ENCODE data around the gene KCP.
A peak's percentile ranks its signal among the peaks of the same experiment; 100 is the strongest.

Gene KCP

GRCh38 chr7:128920913-128921582 lies 10.5 kb upstream of the KCP start:
- Histone ChIP-seq H3K4me1 (ENCODE audit: control insufficient read depth, insufficient read depth, low read length) (no peaks in the 10 kb centered on the region), H3K36me3 (ENCODE audit: control insufficient read depth, insufficient read depth, low read length) (no peaks in the 10 kb centered on the region), H3K9me3 (ENCODE audit: control insufficient read depth, insufficient read depth, low read length) (no peaks in the 10 kb centered on the region), H3K27me3 (ENCODE audit: control insufficient read depth, insufficient read depth, low read length) (peaks cover 11% of the 10 kb centered on the region; the same call in 1 of the 2 replicates), H3K4me3 (ENCODE audit: low read length) (no peak overlapping the region), H3K27ac (ENCODE audit: low read length) (no peak overlapping the region)
- no peak for DNase-seq (ENCODE audit: low read depth, low spot score)
- WGBS (ENCODE audit: insufficient coverage, insufficient read length): no CpG with 5 or more reads among the region's 13 CpGs

GRCh38 chr7:128919881-128920799 lies 9.6 kb upstream of the KCP start:
- no peak overlapping the region for H3K4me3 ChIP-seq (ENCODE audit: low read length)
- no peak for DNase-seq (ENCODE audit: low read depth, low spot score)
- H3K36me3 ChIP-seq (ENCODE audit: control insufficient read depth, insufficient read depth, low read length): no peaks in the 10 kb centered on the region
- no peak overlapping the region for H3K27ac ChIP-seq (ENCODE audit: low read length)
- no peaks in the 10 kb centered on the region for H3K4me1 ChIP-seq (ENCODE audit: control insufficient read depth, insufficient read depth, low read length)
- peaks cover 17% of the 10 kb centered on the region; the same call in 1 of the 2 replicates for H3K27me3 ChIP-seq (ENCODE audit: control insufficient read depth, insufficient read depth, low read length)
- H3K9me3 ChIP-seq (ENCODE audit: control insufficient read depth, insufficient read depth, low read length): no peaks in the 10 kb centered on the region
- WGBS (ENCODE audit: insufficient coverage, insufficient read length): no CpG with 5 or more reads among the region's 14 CpGs

GRCh38 chr7:128919241-128919640 lies 8.7 kb upstream of the KCP start:
- Histone ChIP-seq H3K4me3 (ENCODE audit: low read length) (no peak overlapping the region), H3K27ac (ENCODE audit: low read length) (no peak overlapping the region), H3K9me3 (ENCODE audit: control insufficient read depth, insufficient read depth, low read length) (no peaks in the 10 kb centered on the region), H3K27me3 (ENCODE audit: control insufficient read depth, insufficient read depth, low read length) (peaks cover 21% of the 10 kb centered on the region; the same call in 1 of the 2 replicates), H3K36me3 (ENCODE audit: control insufficient read depth, insufficient read depth, low read length) (no peaks in the 10 kb centered on the region), H3K4me1 (ENCODE audit: control insufficient read depth, insufficient read depth, low read length) (peaks cover 3% of the 10 kb centered on the region; the same call in 1 of the 2 replicates)
- no peak for DNase-seq (ENCODE audit: low read depth, low spot score)
- WGBS (ENCODE audit: insufficient coverage, insufficient read length): no CpG with 5 or more reads among the region's 6 CpGs

GRCh38 chr7:128918016-128918665 lies 7.6 kb upstream of the KCP start:
- H3K36me3 ChIP-seq (ENCODE audit: control insufficient read depth, insufficient read depth, low read length): no peaks in the 10 kb centered on the region
- no peak overlapping the region for H3K4me3 ChIP-seq (ENCODE audit: low read length)
- H3K9me3 ChIP-seq (ENCODE audit: control insufficient read depth, insufficient read depth, low read length): no peaks in the 10 kb centered on the region
- peaks cover 3% of the 10 kb centered on the region; the same call in 1 of the 2 replicates for H3K4me1 ChIP-seq (ENCODE audit: control insufficient read depth, insufficient read depth, low read length)
- no peak for DNase-seq (ENCODE audit: low read depth, low spot score)
- H3K27me3 ChIP-seq (ENCODE audit: control insufficient read depth, insufficient read depth, low read length): peaks cover 21% of the 10 kb centered on the region; the same call in 1 of the 2 replicates
- no CpG with 5 or more reads among the region's 8 CpGs for WGBS (ENCODE audit: insufficient coverage, insufficient read length)
- H3K27ac ChIP-seq (ENCODE audit: low read length): no peak overlapping the region

- H3K27ac ChIP-seq (ENCODE audit: low read length): no peak overlapping the region
- H3K4me1 ChIP-seq (ENCODE audit: control insufficient read depth, insufficient read depth, low read length): peaks cover 3% of the 10 kb centered on the region; the same call in 1 of the 2 replicates
- no peaks in the 10 kb centered on the region for H3K9me3 ChIP-seq (ENCODE audit: control insufficient read depth, insufficient read depth, low read length)
- peaks cover 21% of the 10 kb centered on the region; the same call in 1 of the 2 replicates for H3K27me3 ChIP-seq (ENCODE audit: control insufficient read depth, insufficient read depth, low read length)
- no peak for DNase-seq (ENCODE audit: low read depth, low spot score)
- H3K4me3 ChIP-seq (ENCODE audit: low read length): no peak overlapping the region
- WGBS (ENCODE audit: insufficient coverage, insufficient read length): no CpG with 5 or more reads among the region's 2 CpGs
- H3K36me3 ChIP-seq (ENCODE audit: control insufficient read depth, insufficient read depth, low read length): no peaks in the 10 kb centered on the region
Observed at GRCh38 chr7:128917122-128917521, 6.6 kb upstream of the KCP start.

- peaks cover 21% of the 10 kb centered on the region; the same call in 1 of the 2 replicates for H3K27me3 ChIP-seq (ENCODE audit: control insufficient read depth, insufficient read depth, low read length)
- no CpG with 5 or more reads among the region's 7 CpGs for WGBS (ENCODE audit: insufficient coverage, insufficient read length)
Observed at GRCh38 chr7:128916643-128916915, 6.1 kb upstream of the KCP start.

GRCh38 chr7:128915841-128916642 lies 5.5 kb upstream of the KCP start:
- DNase-seq (ENCODE audit: low read depth, low spot score): no peak
- no CpG with 5 or more reads among the region's 69 CpGs for WGBS (ENCODE audit: insufficient coverage, insufficient read length)
- Histone ChIP-seq H3K36me3 (ENCODE audit: control insufficient read depth, insufficient read depth, low read length) (no peaks in the 10 kb centered on the region), H3K27me3 (ENCODE audit: control insufficient read depth, insufficient read depth, low read length) (peaks cover 21% of the 10 kb centered on the region; the same call in 1 of the 2 replicates), H3K9me3 (ENCODE audit: control insufficient read depth, insufficient read depth, low read length) (no peaks in the 10 kb centered on the region), H3K4me3 (ENCODE audit: low read length) (peak overlapping the region; percentile 58; the same call in 1 of the 2 replicates), H3K27ac (ENCODE audit: low read length) (no peak overlapping the region), H3K4me1 (ENCODE audit: control insufficient read depth, insufficient read depth, low read length) (peaks cover 7% of the 10 kb centered on the region; the same call in 1 of the 2 replicates)

More at GRCh38 chr7:128916643-128916915, 6.1 kb upstream of the KCP start:
- Histone ChIP-seq H3K36me3 (ENCODE audit: control insufficient read depth, insufficient read depth, low read length) (no peaks in the 10 kb centered on the region), H3K9me3 (ENCODE audit: control insufficient read depth, insufficient read depth, low read length) (no peaks in the 10 kb centered on the region), H3K4me1 (ENCODE audit: control insufficient read depth, insufficient read depth, low read length) (peaks cover 6% of the 10 kb centered on the region; the same call in 1 of the 2 replicates), H3K27ac (ENCODE audit: low read length) (no peak overlapping the region), H3K4me3 (ENCODE audit: low read length) (no peak overlapping the region)
- DNase-seq (ENCODE audit: low read depth, low spot score): no peak

- peaks cover 7% of the 10 kb centered on the region; the same call in 1 of the 2 replicates for H3K4me1 ChIP-seq (ENCODE audit: control insufficient read depth, insufficient read depth, low read length)
- H3K4me3 ChIP-seq (ENCODE audit: low read length): peak overlapping the region; percentile 42; the same call in 1 of the 2 replicates
- peaks cover 21% of the 10 kb centered on the region; the same call in 1 of the 2 replicates for H3K27me3 ChIP-seq (ENCODE audit: control insufficient read depth, insufficient read depth, low read length)
- H3K27ac ChIP-seq (ENCODE audit: low read length): no peak overlapping the region
- no peaks in the 10 kb centered on the region for H3K9me3 ChIP-seq (ENCODE audit: control insufficient read depth, insufficient read depth, low read length)
- WGBS (ENCODE audit: insufficient coverage, insufficient read length): no CpG with 5 or more reads among the region's 34 CpGs
- no peaks in the 10 kb centered on the region for H3K36me3 ChIP-seq (ENCODE audit: control insufficient read depth, insufficient read depth, low read length)
- DNase-seq (ENCODE audit: low read depth, low spot score): no peak
Observed at GRCh38 chr7:128915271-128915819, 4.8 kb upstream of the KCP start.

- no peak overlapping the region for H3K27ac ChIP-seq (ENCODE audit: low read length)
- no peak for DNase-seq (ENCODE audit: low read depth, low spot score)
- H3K9me3 ChIP-seq (ENCODE audit: control insufficient read depth, insufficient read depth, low read length): no peaks in the 10 kb centered on the region
- H3K4me3 ChIP-seq (ENCODE audit: low read length): no peak overlapping the region
- WGBS (ENCODE audit: insufficient coverage, insufficient read length): no CpG with 5 or more reads among the region's 11 CpGs
- no peaks in the 10 kb centered on the region for H3K36me3 ChIP-seq (ENCODE audit: control insufficient read depth, insufficient read depth, low read length)
- peaks cover 21% of the 10 kb centered on the region; the same call in 1 of the 2 replicates for H3K27me3 ChIP-seq (ENCODE audit: control insufficient read depth, insufficient read depth, low read length)
- peaks cover 7% of the 10 kb centered on the region; the same call in 1 of the 2 replicates for H3K4me1 ChIP-seq (ENCODE audit: control insufficient read depth, insufficient read depth, low read length)
Observed at GRCh38 chr7:128914566-128915151, 4.2 kb upstream of the KCP start.

Measured in iPS DF 6.9 (cell line).